Esophagus muscularis mucosa (tissue), 4 donors: Measurements from ENCODE around the gene PTPRD. TPM values are rescaled to one million over a fixed set of nuclear protein-coding genes. Genes with fewer than 3 reads are reported as not detected.

Experiments used
- DNase-seq: peaks from one replicate; pipeline ENCODE4 v3.0.0-alpha.2; 2017; ENCODE audit errors: extremely low spot score
- H3K27ac ChIP-seq, 4 donors: fragments of 200-600 bp; sonication (generic); replicated peaks in 1 of 4; 1 replicate in 3 of 4; 2 replicates in 1 of 4; pipeline ENCODE4 v1.5.1; 2016 to 2019; ENCODE audit warnings: mild to moderate bottlenecking in 1 of 4
- H3K27me3 ChIP-seq, 4 donors: fragments of 200-600 bp; sonication (generic); one replicate each; pipeline versions ENCODE4 v1.5.1 to v1.6.0; 2016 to 2019
- H3K36me3 ChIP-seq, 4 donors: fragments of 200-600 bp; sonication (generic); one replicate each; pipeline ENCODE4 v1.5.1; 2016 to 2019
- H3K4me1 ChIP-seq, 4 donors: fragments of 200-600 bp; sonication (generic); one replicate each; pipeline ENCODE4 v1.5.1; 2016 to 2019
- H3K4me3 ChIP-seq, 4 donors: fragments of 200-600 bp; sonication (generic); 1 replicate in 2 of 4; 2 replicates in 2 of 4; pipeline ENCODE4 v1.5.1; 2016 to 2019; ENCODE audit warnings: mild to moderate bottlenecking in 4 of 4, moderate library complexity in 1 of 4
- H3K9me3 ChIP-seq, 4 donors: fragments of 200-600 bp; sonication (generic); 1 replicate in 3 of 4; 2 replicates in 1 of 4; pipeline ENCODE4 v1.5.1; 2016 to 2019
- CTCF ChIP-seq, 3 experiments: fragments of 200-600 bp in 2 of 3; fragments of 450-650 bp in 1 of 3; sonication (generic) in 2 of 3; IDR thresholded peaks; one replicate each; pipeline ENCODE4 v1.5.1; 2017 to 2019; ENCODE audit warnings: antibody characterized with exemption in 3 of 3, mild to moderate bottlenecking in 2 of 3, moderate library complexity in 1 of 3
- EP300 ChIP-seq: sonication (generic); formaldehyde crosslinking; IDR thresholded peaks from one replicate; pipeline ENCODE4 v1.6.1; 2017; ENCODE audit warnings: antibody characterized with exemption
- POLR2A ChIP-seq: fragments of 450-650 bp; IDR thresholded peaks from one replicate; pipeline ENCODE4 v1.6.1; 2017; ENCODE audit warnings: antibody characterized with exemption, moderate library complexity, mild to moderate bottlenecking, low read depth
- POLR2AphosphoS5 ChIP-seq, 2 donors: sonication (generic); formaldehyde crosslinking; IDR thresholded peaks; one replicate each; pipeline ENCODE4 v1.6.1; 2017; ENCODE audit warnings: antibody characterized with exemption in 2 of 2
- WGBS: methylation state at CpG from one replicate; pipeline ENCODE4 v1.1.5; 2018; 5-methylcytosine and 5-hydroxymethylcytosine counted together
- intact Hi-C: fragments of 100-400 bp; cut with DNase I; formaldehyde crosslinking; loops from one replicate; pipeline ENCODE4 v1.15.1; 2023
- total RNA-seq, 4 donors: library from RNA; depleted of rRNA; stranded (reverse); fragments of >200 nt; gene quantifications; one replicate each; pipeline versions ENCODE4 v1.1.0 to v1.2.1, GENCODE V29; 2016

The PTPRD gene
- total RNA-seq, 4 donors from 2014 or later = 4.1 to 6.6 (median 5.0) TPM

GRCh38 chr9:9033022-9033421, 1579.8 kb downstream of the PTPRD start:
- no peak overlapping the region for H3K4me3 ChIP-seq
- WGBS = 79% methylated on average over 2 of the region's 2 CpGs
- H3K36me3 ChIP-seq = no peaks in the 10 kb centered on the region
- H3K9me3 ChIP-seq = no peaks in the 10 kb centered on the region
- no peak for TF ChIP-seq EP300
- H3K27ac ChIP-seq = no peak overlapping the region
- no peak for DNase-seq
- no peaks in the 10 kb centered on the region for H3K27me3 ChIP-seq
- intact Hi-C loops = no loop called here
- no peaks in the 10 kb centered on the region for H3K4me1 ChIP-seq

- H3K27ac ChIP-seq = no peak overlapping the region
- intact Hi-C loops = loop anchor here (10.0 kb wide), 1 partner anchor 992 kb away; no protein-coding TSS in a partner anchor
Observed at GRCh38 chr9:9016597-9016996, 1596.2 kb downstream of the PTPRD start.

GRCh38 chr9:9004810-9005209, 1608.0 kb downstream of the PTPRD start:
- TF ChIP-seq POLR2AphosphoS5 (IDR thresholded peaks at IDR 0.05) = no peak
- TF ChIP-seq EP300 = no peak
- no peak for TF ChIP-seq POLR2A
- TF ChIP-seq CTCF (IDR thresholded peaks at IDR 0.05) = no peak
- H3K27me3 ChIP-seq = no peaks in the 10 kb centered on the region
- no peaks in the 10 kb centered on the region for H3K36me3 ChIP-seq
- intact Hi-C loops = no loop called here
- H3K4me3 ChIP-seq = no peak overlapping the region
- DNase-seq = no peak
- H3K4me1 ChIP-seq = no peaks in the 10 kb centered on the region
- H3K9me3 ChIP-seq = no peaks in the 10 kb centered on the region
- H3K27ac ChIP-seq = no peak overlapping the region
- 57% methylated on average over 3 of the region's 3 CpGs for WGBS

More at GRCh38 chr9:9016597-9016996, 1596.2 kb downstream of the PTPRD start:
- Histone ChIP-seq H3K27me3 (no peaks in the 10 kb centered on the region), H3K9me3 (no peaks in the 10 kb centered on the region), H3K36me3 (no peaks in the 10 kb centered on the region), H3K4me1 (no peaks in the 10 kb centered on the region), H3K4me3 (no peak overlapping the region)
- WGBS = 77% methylated on average over 3 of the region's 3 CpGs
- no peak for DNase-seq
- TF ChIP-seq POLR2A (no peak), EP300 (no peak), POLR2AphosphoS5 (IDR thresholded peaks at IDR 0.05) (no peak), CTCF (IDR thresholded peaks at IDR 0.05) (no peak)

GRCh38 chr9:9002826-9003583, 1609.8 kb downstream of the PTPRD start:
- TF ChIP-seq EP300 = no peak
- no peak for TF ChIP-seq POLR2A
- TF ChIP-seq CTCF (IDR thresholded peaks at IDR 0.05) = no peak
- TF ChIP-seq POLR2AphosphoS5 (IDR thresholded peaks at IDR 0.05) = no peak
- WGBS = 65% methylated on average over 5 of the region's 5 CpGs
- no peak for DNase-seq

GRCh38 chr9:8980496-8981013, 1632.2 kb downstream of the PTPRD start:
- WGBS = 45% methylated on average over 2 of the region's 2 CpGs
- TF ChIP-seq CTCF (IDR thresholded peaks at IDR 0.05) (no peak), POLR2A (no peak), POLR2AphosphoS5 (IDR thresholded peaks at IDR 0.05) (no peak), EP300 (no peak)
- no peak for DNase-seq

More at GRCh38 chr9:9002826-9003583, 1609.8 kb downstream of the PTPRD start:
- no peaks in the 10 kb centered on the region for H3K27me3 ChIP-seq
- H3K4me1 ChIP-seq = no peaks in the 10 kb centered on the region
- intact Hi-C loops = no loop called here
- peaks cover 0 to 6% (median 1%) of the 10 kb centered on the region in 4 donors for H3K9me3 ChIP-seq
- no peaks in the 10 kb centered on the region for H3K36me3 ChIP-seq
- H3K27ac ChIP-seq = no peak overlapping the region
- no peak overlapping the region for H3K4me3 ChIP-seq

More at GRCh38 chr9:8980496-8981013, 1632.2 kb downstream of the PTPRD start:
- Histone ChIP-seq H3K36me3 (no peaks in the 10 kb centered on the region), H3K9me3 (no peaks in the 10 kb centered on the region), H3K27ac (no peak overlapping the region), H3K4me1 (no peaks in the 10 kb centered on the region), H3K27me3 (no peaks in the 10 kb centered on the region), H3K4me3 (no peak overlapping the region)
- intact Hi-C loops = no loop called here
